T-helper 17 cell (primary cell): ENCODE measurements around the gene ZNF423. TPM values are rescaled to one million over a fixed set of nuclear protein-coding genes. Genes with fewer than 3 reads are reported as not detected.

Source experiments
- ATAC-seq: fragments of 150-1000 bp; cut with Tn5 transposase; 2 replicates; pipeline ENCODE4 v1.10.0; 2021; ENCODE audit warnings: mild to moderate bottlenecking, moderate library complexity
- DNase-seq, 3 donors: peaks; one replicate each; pipeline versions ENCODE4 v3.0.0 to v3.0.0-alpha.2; 2020 to 2021
- H3K9me3 ChIP-seq: one replicate; pipeline ENCODE4 v1.7.0; 2013; ENCODE audit warnings: low read length, mild to moderate bottlenecking; ENCODE audit not compliant: control insufficient read depth, poor library complexity, severe bottlenecking
- H3K27ac Mint-ChIP-seq: one replicate; pipeline ENCODE4 v1.8.0; 2022; ENCODE audit warnings: mild to moderate bottlenecking, moderate library complexity, mixed read lengths
- H3K27me3 Mint-ChIP-seq: one replicate; pipeline ENCODE4 v1.8.0; 2022; ENCODE audit warnings: mixed read lengths
- H3K36me3 Mint-ChIP-seq: one replicate; pipeline ENCODE4 v1.8.0; 2022; ENCODE audit warnings: low read depth, mixed read lengths
- H3K4me1 Mint-ChIP-seq: one replicate; pipeline ENCODE4 v1.8.0; 2022; ENCODE audit warnings: mild to moderate bottlenecking, mixed read lengths
- H3K4me3 Mint-ChIP-seq: one replicate; pipeline ENCODE4 v1.8.0; 2022; ENCODE audit warnings: mild to moderate bottlenecking, moderate library complexity, mixed read lengths
- total RNA-seq, 4 donors: library from RNA in 2 of 4; stranded (reverse) in 2 of 4; gene quantifications; one replicate each; pipeline ENCODE4 v1.2.3 and lab custom pipeline; 2022 to 2026

The ZNF423 gene
- total RNA-seq, 2 donors from 2014 or later, result not detected

DNA sequence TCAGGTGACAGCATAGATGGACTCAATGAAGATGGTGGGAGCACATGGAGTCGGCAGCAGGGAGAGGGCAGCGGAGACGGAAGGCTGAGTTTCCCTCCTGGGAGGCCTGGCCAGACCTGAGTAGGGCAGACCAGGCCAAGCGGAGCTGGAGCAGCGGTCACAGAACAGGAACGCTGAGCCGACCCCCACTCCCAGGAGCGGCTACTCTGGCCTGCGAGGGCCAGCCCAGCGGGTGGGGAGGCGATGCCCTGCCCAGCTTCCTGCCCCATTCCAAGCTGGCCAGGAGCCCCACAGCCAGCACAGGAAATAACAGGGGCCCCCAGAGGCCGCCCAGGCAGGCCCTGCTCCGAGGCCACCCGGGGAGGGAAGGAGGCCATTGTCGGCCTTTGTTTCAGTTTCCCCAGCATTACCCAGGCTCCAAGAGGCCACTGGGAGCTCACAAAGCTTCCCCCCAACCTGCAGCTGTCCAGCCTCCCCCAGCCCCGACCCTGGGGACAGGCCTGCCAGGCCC lies 79.8 kb downstream of the ZNF423 start:
- Mint-ChIP-seq H3K4me3 (no peak overlapping the region), H3K27ac (no peak overlapping the region), H3K4me1 (no peaks in the 10 kb centered on the region), H3K27me3 (peaks cover 11% of the 10 kb centered on the region), H3K36me3 (no peaks in the 10 kb centered on the region)
- ATAC-seq, result no peak
- no peaks in the 10 kb centered on the region for H3K9me3 ChIP-seq
- no peak for DNase-seq

DNA sequence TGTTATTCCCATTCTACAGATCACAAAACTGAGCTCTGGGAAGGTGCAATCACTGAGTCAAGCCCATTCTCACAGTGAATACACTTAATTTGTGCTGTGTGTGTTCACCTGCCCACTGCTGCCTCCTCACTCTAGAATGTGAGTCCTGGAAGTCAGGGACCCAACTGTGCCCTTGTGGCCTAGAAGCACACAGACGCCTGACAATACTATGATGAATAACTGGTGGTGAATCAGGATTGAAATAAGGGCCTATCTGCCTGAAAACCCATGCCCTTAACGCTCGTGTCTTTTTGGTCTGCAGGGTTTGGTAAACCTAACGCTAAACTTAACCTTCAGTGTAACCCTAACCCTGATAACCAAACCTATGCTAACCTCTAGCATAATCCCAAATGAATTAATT lies 80.3 kb downstream of the ZNF423 start:
- H3K4me3 Mint-ChIP-seq, result no peak overlapping the region
- ATAC-seq, result no peak
- no peak overlapping the region for H3K27ac Mint-ChIP-seq
- peaks cover 5% of the 10 kb centered on the region for H3K27me3 Mint-ChIP-seq
- no peaks in the 10 kb centered on the region for H3K36me3 Mint-ChIP-seq
- H3K9me3 ChIP-seq, result no peaks in the 10 kb centered on the region
- no peaks in the 10 kb centered on the region for H3K4me1 Mint-ChIP-seq
- no peak for DNase-seq

DNA sequence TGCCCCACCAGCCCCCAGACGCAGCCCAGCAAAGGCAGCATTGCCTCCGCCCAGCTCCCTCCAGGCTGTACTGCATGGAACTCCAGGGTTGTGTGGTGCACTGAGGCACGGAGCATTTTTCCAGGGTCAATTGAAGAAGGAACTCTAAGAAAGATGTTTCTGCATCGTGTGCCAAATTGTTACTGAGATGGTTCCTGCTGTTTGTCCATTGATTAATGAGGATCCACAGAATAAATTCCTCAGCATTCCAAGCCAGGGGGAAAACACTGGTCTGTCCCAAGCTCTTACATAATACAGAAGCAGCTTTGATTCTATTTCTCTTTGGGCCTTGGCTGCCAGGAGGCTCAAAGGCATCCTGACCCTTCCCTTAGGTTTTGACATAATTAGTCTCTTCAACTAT lies 80.9 kb downstream of the ZNF423 start:
- H3K27me3 Mint-ChIP-seq, result peaks cover 10% of the 10 kb centered on the region
- H3K36me3 Mint-ChIP-seq, result no peaks in the 10 kb centered on the region
- ATAC-seq, result no peak
- no peak overlapping the region for H3K27ac Mint-ChIP-seq
- H3K4me1 Mint-ChIP-seq, result no peaks in the 10 kb centered on the region
- no peak for DNase-seq
- H3K9me3 ChIP-seq, result no peaks in the 10 kb centered on the region
- no peak overlapping the region for H3K4me3 Mint-ChIP-seq

DNA sequence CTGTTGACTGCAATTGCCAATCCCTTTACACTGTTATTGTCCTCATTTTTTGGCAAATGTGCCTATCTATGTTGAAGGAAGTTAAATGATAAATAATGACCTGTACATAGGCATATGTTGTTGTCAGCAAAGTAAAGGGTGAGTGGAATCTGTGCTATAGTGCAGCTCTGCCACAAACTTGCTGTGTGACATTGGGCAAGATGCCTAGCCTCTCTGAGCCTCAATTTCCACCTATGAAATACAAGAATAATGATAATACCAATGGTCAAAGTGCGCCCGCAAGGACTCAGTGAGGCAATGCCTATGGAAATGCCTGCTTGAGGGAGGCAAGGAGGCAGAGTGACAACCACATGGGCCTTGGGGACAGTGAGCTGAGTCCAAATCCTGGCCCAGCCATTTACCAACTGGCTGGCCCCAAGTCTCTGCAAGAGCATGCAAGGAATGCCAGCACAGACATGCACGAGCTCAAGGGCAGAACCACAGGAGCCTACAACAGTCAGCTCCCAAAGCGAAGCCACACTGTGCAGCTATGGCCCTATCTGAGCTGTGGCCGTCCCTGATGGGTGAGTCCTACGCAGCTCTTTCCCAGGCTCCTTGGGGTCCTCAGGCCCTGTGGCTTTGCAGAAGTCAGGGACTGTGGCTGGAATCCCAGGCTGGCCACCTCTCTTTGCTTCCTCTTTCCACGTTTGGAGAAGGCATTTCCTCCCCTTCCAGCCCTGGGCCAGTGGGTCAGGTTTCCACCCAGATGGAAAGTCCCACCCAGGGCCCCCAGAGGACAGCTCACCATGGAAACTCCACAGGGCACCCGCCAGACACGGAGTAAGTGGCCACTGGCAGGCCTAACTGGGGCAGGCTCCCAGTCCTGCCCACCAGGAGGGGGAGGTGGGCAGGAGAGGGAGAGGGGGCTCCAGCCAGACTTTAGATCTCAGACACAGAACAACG lies 82.1 kb downstream of the ZNF423 start:
- Mint-ChIP-seq H3K4me3 (no peak overlapping the region), H3K36me3 (no peaks in the 10 kb centered on the region), H3K27ac (no peak overlapping the region), H3K4me1 (peaks cover 2% of the 10 kb centered on the region), H3K27me3 (peaks cover 11% of the 10 kb centered on the region)
- ATAC-seq (no peak), DNase-seq (no peak)
- H3K9me3 ChIP-seq, result no peaks in the 10 kb centered on the region

DNA sequence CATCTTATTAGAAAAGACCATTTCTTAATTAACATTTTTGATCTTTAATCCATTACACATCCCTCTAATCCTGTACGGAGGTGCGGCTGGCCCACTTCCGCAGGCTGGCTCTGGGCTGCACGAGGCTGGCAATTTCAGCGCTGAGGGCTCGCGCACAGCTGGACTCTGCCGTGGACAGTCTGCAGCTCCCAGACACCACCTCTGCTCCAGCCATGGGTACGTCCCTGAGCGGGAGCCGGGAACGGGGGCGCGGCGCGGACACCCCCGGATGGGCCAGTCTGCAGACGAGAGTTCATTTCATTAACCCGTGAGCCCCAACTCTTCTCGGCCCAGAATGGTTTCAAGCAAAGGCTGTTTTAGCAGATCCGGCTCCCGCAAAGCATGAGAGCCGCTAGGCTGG lies 87.9 kb downstream of the ZNF423 start:
- ATAC-seq (no peak), DNase-seq (no peak)
- H3K9me3 ChIP-seq, result no peaks in the 10 kb centered on the region
- Mint-ChIP-seq H3K27me3 (peaks cover 12% of the 10 kb centered on the region), H3K36me3 (no peaks in the 10 kb centered on the region), H3K27ac (no peak overlapping the region), H3K4me3 (no peak overlapping the region), H3K4me1 (peaks cover 2% of the 10 kb centered on the region)

DNA sequence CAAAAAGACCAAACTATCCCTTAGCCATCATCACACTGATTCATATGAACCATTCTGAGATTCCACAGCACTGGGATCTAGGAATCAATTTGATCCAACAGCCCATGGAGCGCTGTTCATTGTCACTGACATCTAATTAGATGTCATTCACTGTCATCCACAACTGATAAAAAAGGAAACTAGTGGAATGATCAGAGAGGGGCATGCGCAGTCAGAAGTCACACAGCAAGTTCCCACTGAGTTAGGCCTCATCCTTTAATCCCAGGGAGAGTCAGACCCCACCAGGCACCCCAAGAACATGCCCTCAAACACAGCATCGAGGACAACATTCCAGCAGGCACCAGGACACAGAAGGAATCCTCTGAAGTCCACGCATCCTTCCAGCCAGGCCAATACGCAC lies 88.5 kb downstream of the ZNF423 start:
- peaks cover 12% of the 10 kb centered on the region for H3K27me3 Mint-ChIP-seq
- no peak overlapping the region for H3K4me3 Mint-ChIP-seq
- H3K27ac Mint-ChIP-seq, result no peak overlapping the region
- no peak for ATAC-seq
- H3K9me3 ChIP-seq, result no peaks in the 10 kb centered on the region
- no peak for DNase-seq
- peaks cover 2% of the 10 kb centered on the region for H3K4me1 Mint-ChIP-seq
- H3K36me3 Mint-ChIP-seq, result no peaks in the 10 kb centered on the region

DNA sequence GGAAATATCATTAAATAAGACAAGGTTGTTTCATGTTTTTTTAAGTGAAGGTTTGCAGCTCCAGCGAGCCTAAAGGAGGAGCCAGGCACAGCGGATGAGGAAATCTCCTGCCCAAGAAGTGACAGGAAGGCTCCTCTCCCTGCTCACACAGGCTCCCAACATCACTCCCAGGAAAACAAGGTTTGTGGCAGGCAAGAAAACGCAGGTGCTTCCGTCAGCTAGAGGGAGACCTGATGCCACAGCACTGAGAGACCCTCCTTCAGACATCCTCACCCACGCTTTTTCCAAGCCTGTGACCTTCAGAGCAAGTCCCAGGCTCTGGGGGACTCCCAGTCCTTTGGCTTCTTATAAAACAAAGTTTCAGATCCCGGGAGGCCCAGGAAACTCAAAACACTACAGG lies 89.7 kb downstream of the ZNF423 start:
- no peak overlapping the region for H3K4me3 Mint-ChIP-seq
- peaks cover 2% of the 10 kb centered on the region for H3K4me1 Mint-ChIP-seq
- no peak for DNase-seq
- ATAC-seq, result no peak
- no peaks in the 10 kb centered on the region for H3K36me3 Mint-ChIP-seq
- H3K27ac Mint-ChIP-seq, result no peak overlapping the region
- no peaks in the 10 kb centered on the region for H3K9me3 ChIP-seq
- peaks cover 18% of the 10 kb centered on the region for H3K27me3 Mint-ChIP-seq

DNA sequence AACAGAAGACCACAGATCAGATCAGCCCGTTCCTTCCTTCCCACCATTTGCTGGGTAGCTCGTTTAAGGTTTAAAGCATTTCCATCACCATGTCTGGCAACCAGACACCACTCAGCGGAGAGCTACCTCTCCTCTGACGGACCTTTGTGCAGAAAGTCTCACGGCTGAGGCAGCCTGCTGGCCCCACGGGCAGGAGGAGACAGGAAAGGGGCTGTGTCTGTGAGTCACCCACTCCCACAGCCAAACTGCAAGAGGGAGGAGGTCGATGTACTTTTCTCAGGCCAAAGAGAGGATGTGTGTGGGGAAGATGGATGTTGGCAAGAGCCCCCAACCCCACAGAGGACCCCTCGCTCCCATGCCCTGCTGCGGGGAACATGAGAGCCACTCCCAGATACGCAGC lies 92.1 kb downstream of the ZNF423 start:
- DNase-seq, result no peak
- H3K9me3 ChIP-seq, result no peaks in the 10 kb centered on the region
- Mint-ChIP-seq H3K4me1 (no peaks in the 10 kb centered on the region), H3K27ac (no peak overlapping the region), H3K36me3 (no peaks in the 10 kb centered on the region), H3K27me3 (peaks cover 12% of the 10 kb centered on the region), H3K4me3 (no peak overlapping the region)
- ATAC-seq, result no peak

DNA sequence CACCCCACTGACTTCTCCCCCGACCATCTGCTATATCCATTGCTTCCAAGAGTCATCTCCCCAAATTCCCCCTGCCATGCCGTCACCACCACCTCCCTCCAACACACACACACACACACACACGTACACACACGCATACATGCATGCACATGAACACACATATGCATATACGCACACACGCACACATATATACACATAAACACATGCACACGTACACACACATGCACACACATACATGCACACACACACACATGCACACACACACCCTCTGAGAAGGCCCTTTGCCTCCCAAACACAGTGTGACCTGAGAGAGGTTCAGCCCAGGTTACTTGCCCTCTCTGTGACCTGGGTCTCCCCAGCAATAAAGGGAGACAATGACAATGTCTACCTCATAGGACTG lies 95.1 kb downstream of the ZNF423 start:
- H3K27ac Mint-ChIP-seq, result no peak overlapping the region
- H3K9me3 ChIP-seq, result no peaks in the 10 kb centered on the region
- ATAC-seq, result no peak
- no peaks in the 10 kb centered on the region for H3K4me1 Mint-ChIP-seq
- no peak overlapping the region for H3K4me3 Mint-ChIP-seq
- peaks cover 35% of the 10 kb centered on the region for H3K27me3 Mint-ChIP-seq
- DNase-seq, result no peak
- H3K36me3 Mint-ChIP-seq, result no peaks in the 10 kb centered on the region

DNA sequence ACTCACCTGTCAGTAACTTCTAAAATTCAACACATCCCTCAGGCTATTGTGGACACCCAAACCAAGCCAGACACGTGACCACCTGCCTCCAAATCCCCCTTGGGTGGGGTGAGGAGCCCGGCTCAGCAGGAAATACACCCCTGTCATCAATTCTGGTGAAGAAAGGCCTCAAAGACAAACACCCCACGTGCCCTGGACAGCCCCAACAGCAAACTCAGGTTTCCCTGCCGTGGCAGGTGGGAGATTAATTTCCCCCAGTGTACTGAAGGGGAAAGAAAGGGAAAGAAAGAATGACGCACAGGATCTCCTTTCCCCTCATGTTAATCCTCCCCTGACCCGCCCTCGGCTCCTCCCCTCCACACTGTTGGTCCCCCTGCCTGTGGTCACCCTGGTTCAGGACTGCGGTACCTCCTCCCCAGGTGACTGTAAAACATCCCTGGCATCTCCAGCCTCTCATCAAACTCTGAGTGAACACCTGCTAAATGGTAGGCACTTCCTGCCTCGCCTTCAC lies 98.3 kb downstream of the ZNF423 start:
- Mint-ChIP-seq H3K27me3 (peaks cover 57% of the 10 kb centered on the region), H3K4me1 (peaks cover 8% of the 10 kb centered on the region), H3K4me3 (no peak overlapping the region), H3K36me3 (no peaks in the 10 kb centered on the region), H3K27ac (no peak overlapping the region)
- ATAC-seq (no peak), DNase-seq (no peak)
- H3K9me3 ChIP-seq, result no peaks in the 10 kb centered on the region

DNA sequence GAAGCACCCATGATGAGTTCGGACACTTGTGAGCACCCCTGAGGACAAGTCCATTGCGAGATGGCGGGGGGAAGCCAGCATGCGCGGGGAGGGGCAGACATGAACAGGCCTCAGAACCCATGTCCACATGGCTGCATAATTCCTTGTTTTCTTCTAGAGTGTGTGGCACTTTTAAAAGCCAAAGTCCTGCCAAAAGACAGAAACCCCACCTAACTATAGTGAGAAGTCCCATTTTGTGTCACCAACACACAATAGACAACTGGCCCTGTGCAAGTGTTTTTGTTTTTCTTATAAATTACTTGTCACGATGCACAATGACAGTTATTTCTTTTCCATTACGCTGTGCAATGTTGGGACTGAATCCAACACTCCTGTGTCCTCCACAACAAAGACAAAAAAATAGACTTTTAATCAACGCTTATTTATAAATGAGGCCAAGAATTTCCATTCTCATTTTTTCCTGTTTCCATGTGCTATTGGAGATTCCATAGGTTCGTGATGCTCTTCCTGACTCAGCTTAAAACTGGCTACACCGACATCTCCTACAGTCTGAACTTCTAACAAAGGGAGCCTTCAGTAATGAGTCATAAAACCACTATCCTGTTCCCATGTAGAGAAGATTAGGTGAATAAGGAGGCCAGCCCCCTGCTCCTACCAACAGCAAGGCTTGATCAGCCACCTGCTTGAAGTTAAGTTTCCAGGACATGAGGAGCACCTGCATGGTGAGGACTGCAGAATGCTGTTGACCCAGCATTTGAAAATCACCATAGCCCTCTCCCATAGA lies 98.9 kb downstream of the ZNF423 start:
- no peak for DNase-seq
- peaks cover 58% of the 10 kb centered on the region for H3K27me3 Mint-ChIP-seq
- H3K27ac Mint-ChIP-seq, result no peak overlapping the region
- H3K9me3 ChIP-seq, result no peaks in the 10 kb centered on the region
- no peak for ATAC-seq
- H3K4me1 Mint-ChIP-seq, result peaks cover 8% of the 10 kb centered on the region
- no peak overlapping the region for H3K4me3 Mint-ChIP-seq
- H3K36me3 Mint-ChIP-seq, result no peaks in the 10 kb centered on the region

DNA sequence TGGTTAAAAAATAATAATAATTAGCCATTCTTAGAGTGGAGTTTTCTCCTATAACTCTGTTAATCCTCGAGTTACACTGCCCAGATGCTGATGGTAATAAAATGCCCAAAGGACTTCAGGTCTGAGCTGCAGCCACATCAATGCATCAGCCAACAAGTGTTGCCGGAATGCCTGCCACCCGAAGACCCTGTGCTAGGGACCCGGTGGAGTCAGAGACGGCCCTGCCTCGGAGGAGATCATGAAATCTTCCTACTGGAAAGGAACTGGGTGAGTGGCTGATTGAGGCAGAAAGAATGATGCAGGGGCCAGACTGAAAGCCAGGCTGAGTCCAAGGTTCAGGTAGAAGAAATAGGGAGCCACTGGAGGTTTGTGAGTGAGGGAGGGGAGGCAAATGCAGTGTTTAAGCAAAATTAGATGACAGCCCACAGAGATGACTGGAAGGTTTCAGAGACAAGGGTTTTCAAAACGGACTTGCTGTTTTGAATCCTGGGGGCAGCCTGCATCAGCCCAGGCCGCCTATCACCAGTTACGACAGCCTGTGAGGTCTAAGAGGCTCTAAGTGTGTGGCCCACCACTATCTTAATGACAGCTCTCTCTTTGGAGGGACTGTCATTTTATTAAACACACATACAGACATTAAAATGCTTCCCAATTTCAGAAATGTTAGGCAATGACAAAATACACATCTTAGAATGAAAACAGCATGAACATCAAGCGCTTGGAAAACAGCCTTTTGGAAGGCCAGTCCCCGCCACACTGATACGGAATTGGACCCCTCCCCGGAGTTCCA lies 100.0 kb downstream of the ZNF423 start:
- Mint-ChIP-seq H3K4me3 (no peak overlapping the region), H3K27ac (no peak overlapping the region), H3K36me3 (no peaks in the 10 kb centered on the region), H3K4me1 (peaks cover 8% of the 10 kb centered on the region), H3K27me3 (peaks cover 68% of the 10 kb centered on the region)
- ATAC-seq (no peak), DNase-seq (no peak)
- H3K9me3 ChIP-seq, result no peaks in the 10 kb centered on the region

DNA sequence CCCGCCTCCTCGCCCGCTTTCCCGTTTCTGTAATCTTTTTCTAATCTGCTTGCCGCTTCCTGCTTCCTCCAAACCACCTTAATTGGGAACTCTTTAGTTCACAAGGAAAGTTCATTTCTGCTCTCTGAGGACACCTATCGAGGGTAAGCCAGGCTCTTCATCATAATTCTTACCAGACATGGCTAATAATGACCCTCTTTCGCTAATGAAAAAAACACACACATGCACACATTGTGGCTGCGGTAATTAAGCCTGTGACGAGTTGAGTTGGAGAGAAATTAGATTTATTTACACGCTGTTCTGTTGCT lies 100.6 kb downstream of the ZNF423 start:
- H3K27ac Mint-ChIP-seq, result no peak overlapping the region
- no peak overlapping the region for H3K4me3 Mint-ChIP-seq
- ATAC-seq, result no peak

More for the DNA sequence above, 100.6 kb downstream of the ZNF423 start:
- H3K9me3 ChIP-seq, result no peaks in the 10 kb centered on the region
- Mint-ChIP-seq H3K27me3 (peaks cover 74% of the 10 kb centered on the region), H3K4me1 (peaks cover 8% of the 10 kb centered on the region), H3K36me3 (no peaks in the 10 kb centered on the region)
- DNase-seq, result no peak
